OCI-LY3 (cell line): ENCODE results near the gene KLKB1.

Source experiments
- H2AFZ ChIP-seq: fragments of 200-600, 300-600 bp; shearing (Covaris generic); 2 replicates; pipeline ENCODE4 v1.6.0; 2014; ENCODE audit warnings: antibody characterized with exemption, low read depth, low read length
- H3K27ac ChIP-seq: fragments of 200-600, 300-600 bp; sonication (generic); 2 replicates; pipeline ENCODE4 v1.5.1; 2014; ENCODE audit warnings: mild to moderate bottlenecking, low read length, moderate library complexity, mixed read lengths
- H3K27me3 ChIP-seq: fragments of 200-600, 300-600 bp; sonication (generic); 2 replicates; pipeline ENCODE4 v1.6.1; 2014; ENCODE audit warnings: low read depth, low read length, mixed read lengths
- H3K36me3 ChIP-seq: fragments of 200-600, 300-600 bp; sonication (generic); replicated peaks from 2 replicates; pipeline ENCODE3; 2014; ENCODE audit warnings: low read depth, low read length, mixed read lengths
- H3K4me1 ChIP-seq: fragments of 300-600, 200-600 bp; sonication (generic); 2 replicates; pipeline ENCODE4 v1.6.1; 2014; ENCODE audit warnings: low read length, mixed read lengths
- H3K4me2 ChIP-seq: fragments of 200-600, 300-600 bp; sonication (generic); 2 replicates; pipeline ENCODE4 v1.6.1; 2014; ENCODE audit warnings: low read length, mixed read lengths
- H3K4me3 ChIP-seq: fragments of 300-600, 200-600 bp; sonication (generic); 2 replicates; pipeline ENCODE4 v1.5.1; 2014; ENCODE audit warnings: antibody characterized with exemption, mild to moderate bottlenecking, low read length, moderate library complexity
- H3K79me2 ChIP-seq: fragments of 300-600, 200-600 bp; shearing (Covaris generic); 2 replicates; pipeline ENCODE4 v1.6.1; 2014; ENCODE audit warnings: mild to moderate bottlenecking, low read length, mixed read lengths
- H3K9ac ChIP-seq: fragments of 300-600, 200-600 bp; shearing (Covaris generic); 2 replicates; pipeline ENCODE4 v1.6.0; 2014; ENCODE audit warnings: mild to moderate bottlenecking, low read length, moderate library complexity
- H3K9me3 ChIP-seq: fragments of 200-600, 300-600 bp; shearing (Covaris generic); 2 replicates; pipeline ENCODE4 v1.6.1; 2014; ENCODE audit warnings: low read length, mixed read lengths; ENCODE audit not compliant: insufficient read depth
- H4K20me1 ChIP-seq: fragments of 200-600, 300-600 bp; sonication (generic); 2 replicates; pipeline ENCODE4 v1.6.1; 2016; ENCODE audit warnings: low read length, mixed read lengths; ENCODE audit not compliant: insufficient read depth
- CTCF ChIP-seq: fragments of 200-600, 300-600 bp; sonication (generic); IDR thresholded peaks from 2 replicates; pipeline ENCODE4 v1.5.1; 2014; ENCODE audit warnings: antibody characterized with exemption, low read length, low read depth
- EZH2phosphoT487 ChIP-seq: fragments of 200-600 bp; shearing (Covaris generic); IDR thresholded peaks from 2 replicates; pipeline ENCODE4 v1.6.1; 2018; ENCODE audit warnings: antibody characterized with exemption, mixed run types, low read depth

The KLKB1 gene

DNA sequence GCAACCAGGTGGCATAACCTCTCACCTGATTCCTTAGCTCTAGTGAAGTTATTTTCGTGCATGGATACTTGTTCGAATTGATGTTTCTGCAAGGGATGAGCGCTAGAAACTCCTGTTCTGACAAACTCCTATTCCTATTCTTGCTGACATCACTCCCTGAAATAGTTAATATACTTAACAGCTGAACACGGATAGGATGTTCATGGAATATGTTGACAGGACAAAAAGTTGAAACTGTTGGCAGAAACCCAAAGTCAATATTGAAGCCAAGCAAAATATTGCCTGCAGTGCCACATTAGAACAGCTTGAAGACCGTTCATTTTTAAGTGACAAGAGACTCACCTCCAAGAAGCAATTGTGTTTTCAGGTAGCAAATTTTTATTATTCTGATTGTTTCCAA, at the start of gene KLKB1:
TSS of gene KLKB1 (plus strand) at position 287 of the 400 bp plus-strand sequence. CDS start 689 bp downstream, outside the sequence.
- Histone ChIP-seq H3K27ac (no peak within 1 kb of the TSS), H3K9ac (no peak within 1 kb of the TSS), H3K4me2 (no peak within 1 kb of the TSS), H3K79me2 (no peaks in the 10 kb centered on the region), H3K4me3 (no peak within 1 kb of the TSS), H3K27me3 (no peaks in the 10 kb centered on the region), H4K20me1 (no peaks in the 10 kb centered on the region), H3K9me3 (no peaks in the 10 kb centered on the region), H3K36me3 (no peaks in the 10 kb centered on the region), H3K4me1 (no peaks in the 10 kb centered on the region), H2AFZ (no peak within 1 kb of the TSS)
- TF ChIP-seq EZH2phosphoT487 = no peak
- TF ChIP-seq CTCF = no peak

- no peak overlapping the region for H3K9ac ChIP-seq
- H3K9me3 ChIP-seq = no peaks in the 10 kb centered on the region
- no peaks in the 10 kb centered on the region for H3K36me3 ChIP-seq
- H2AFZ ChIP-seq = no peak overlapping the region
- H3K79me2 ChIP-seq = no peaks in the 10 kb centered on the region
- no peaks in the 10 kb centered on the region for H3K27me3 ChIP-seq
- no peak overlapping the region for H3K27ac ChIP-seq
- no peak overlapping the region for H3K4me3 ChIP-seq
- H4K20me1 ChIP-seq = no peaks in the 10 kb centered on the region
- no peak overlapping the region for H3K4me2 ChIP-seq
- TF ChIP-seq CTCF = no peak
- no peak for TF ChIP-seq EZH2phosphoT487
- no peaks in the 10 kb centered on the region for H3K4me1 ChIP-seq
Observed at GRCh38 chr4:186188107-186188506, 39.2 kb upstream of the KLKB1 start.

DNA sequence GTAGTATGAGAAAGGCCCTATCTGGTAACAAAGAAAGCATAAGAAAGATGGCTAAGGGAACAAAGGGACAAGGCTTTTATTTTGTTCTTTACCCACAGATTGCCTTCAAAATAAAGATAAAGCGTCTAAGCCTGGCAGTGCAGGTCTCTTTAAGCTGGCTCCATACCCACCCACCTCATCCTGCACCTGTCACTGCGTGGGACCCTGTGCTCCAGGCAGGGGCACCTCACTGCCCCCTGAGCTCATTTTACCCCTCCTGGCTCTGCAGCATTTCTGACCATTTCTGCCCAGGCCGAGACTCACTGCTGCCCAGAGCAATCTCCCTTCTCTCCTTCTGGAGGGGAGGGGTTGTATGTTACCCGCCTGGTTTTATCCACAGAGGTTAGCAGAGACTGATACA, 37.7 kb upstream of the KLKB1 start:
- no peaks in the 10 kb centered on the region for H3K4me1 ChIP-seq
- H3K4me2 ChIP-seq = no peak overlapping the region
- H3K27me3 ChIP-seq = no peaks in the 10 kb centered on the region
- H3K36me3 ChIP-seq = no peaks in the 10 kb centered on the region
- no peaks in the 10 kb centered on the region for H3K9me3 ChIP-seq
- no peak overlapping the region for H3K27ac ChIP-seq
- TF ChIP-seq EZH2phosphoT487 (no peak), CTCF (no peak)
- H3K9ac ChIP-seq = no peak overlapping the region
- H2AFZ ChIP-seq = no peak overlapping the region
- no peaks in the 10 kb centered on the region for H3K79me2 ChIP-seq
- no peaks in the 10 kb centered on the region for H4K20me1 ChIP-seq
- no peak overlapping the region for H3K4me3 ChIP-seq

GRCh38 chr4:186190581-186191199, 36.6 kb upstream of the KLKB1 start:
- Histone ChIP-seq H3K79me2 (no peaks in the 10 kb centered on the region), H2AFZ (peak overlapping the region; percentile 77; the same call in 1 of the 2 replicates), H3K9ac (peak overlapping the region; percentile 67), H3K4me2 (peak overlapping the region; percentile 65), H3K9me3 (no peaks in the 10 kb centered on the region), H3K27ac (peak overlapping the region; percentile 50), H3K27me3 (no peaks in the 10 kb centered on the region), H3K4me3 (peak overlapping the region; percentile 83), H4K20me1 (no peaks in the 10 kb centered on the region), H3K36me3 (no peaks in the 10 kb centered on the region), H3K4me1 (no peaks in the 10 kb centered on the region)
- TF ChIP-seq CTCF (no peak), EZH2phosphoT487 (no peak)
